Amygdala (tissue), 56 donors: ENCODE data around the gene RPF1.
"Not testable (repeated sequence)": the region's sequence is repeated elsewhere in the genome, so short reads cannot be mapped to it uniquely, and the experiment has no call there.

Experiments used
- DNase-seq, 56 donors: peaks; one replicate each; lab custom pipeline; 2025; lab: John Stamatoyannopoulos, UW

RPF1 gene

GRCh38 chr1:84478876-84479868, at the start of gene RPF1:
Gene RPF1, plus strand, starts transcription at chr1:84479266. Its CDS starts 16 bp downstream, at chr1:84479282.
- peak in 55 of 56 donors; percentile 1 to 85 (median 62) for DNase-seq

DNA sequence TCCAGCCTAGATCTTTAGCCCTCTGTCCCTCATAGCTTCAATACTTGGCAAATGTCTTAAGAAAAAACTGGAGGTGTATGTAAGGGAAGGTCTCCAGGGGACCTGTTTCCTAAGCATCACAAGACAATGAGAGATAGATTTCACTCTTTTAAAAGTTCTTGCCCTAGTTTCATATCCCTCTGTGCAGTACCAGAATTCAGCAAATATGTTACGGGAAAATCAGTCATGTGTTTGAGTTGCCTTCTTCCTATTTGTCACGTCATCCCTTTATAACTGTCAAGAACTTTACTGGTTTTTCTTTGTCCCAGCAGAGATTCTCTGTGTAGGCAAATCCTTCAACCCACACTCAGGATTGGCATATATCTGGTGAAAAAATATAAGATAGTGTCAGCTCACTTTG, 48.5 kb upstream of the RPF1 start:
- DNase-seq, result no peak

GRCh38 chr1:84433258-84434080, 45.6 kb upstream of the RPF1 start:
- peak in 38 of 56 donors; percentile 2 to 80 (median 20) for DNase-seq

DNA sequence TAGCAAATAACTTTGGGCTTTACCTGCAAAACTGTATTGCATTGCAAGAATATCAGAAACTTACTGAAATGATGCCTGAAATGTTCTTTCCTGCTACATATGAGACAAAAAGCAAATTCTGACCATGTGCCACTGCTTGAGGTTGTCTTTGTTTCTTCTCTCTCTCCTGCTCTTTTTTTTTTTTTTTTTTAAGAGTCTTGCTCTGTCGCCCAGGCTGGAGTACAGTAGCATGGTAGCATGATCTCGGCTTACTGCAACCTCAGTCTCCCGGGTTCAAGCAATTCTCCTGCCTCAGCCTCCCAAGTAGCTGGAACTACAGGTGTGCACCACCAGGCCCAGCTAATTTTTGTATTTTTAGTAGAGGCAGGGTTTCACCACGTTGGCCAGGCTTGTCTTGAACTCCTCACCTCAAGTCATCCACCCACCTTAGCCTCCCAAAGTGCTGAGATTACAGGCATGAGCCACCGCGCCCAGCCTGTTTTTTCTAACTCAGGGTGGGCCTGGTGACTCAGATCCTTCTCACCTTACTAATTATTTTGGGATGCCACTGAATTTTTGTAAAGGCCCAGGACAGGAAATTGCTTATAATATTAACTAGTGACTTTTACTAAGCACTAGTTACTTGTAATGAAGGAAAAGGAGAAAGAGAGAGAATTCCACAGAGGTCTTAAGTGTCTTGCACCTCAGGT, 44.8 kb upstream of the RPF1 start:
- no peak for DNase-seq

DNA sequence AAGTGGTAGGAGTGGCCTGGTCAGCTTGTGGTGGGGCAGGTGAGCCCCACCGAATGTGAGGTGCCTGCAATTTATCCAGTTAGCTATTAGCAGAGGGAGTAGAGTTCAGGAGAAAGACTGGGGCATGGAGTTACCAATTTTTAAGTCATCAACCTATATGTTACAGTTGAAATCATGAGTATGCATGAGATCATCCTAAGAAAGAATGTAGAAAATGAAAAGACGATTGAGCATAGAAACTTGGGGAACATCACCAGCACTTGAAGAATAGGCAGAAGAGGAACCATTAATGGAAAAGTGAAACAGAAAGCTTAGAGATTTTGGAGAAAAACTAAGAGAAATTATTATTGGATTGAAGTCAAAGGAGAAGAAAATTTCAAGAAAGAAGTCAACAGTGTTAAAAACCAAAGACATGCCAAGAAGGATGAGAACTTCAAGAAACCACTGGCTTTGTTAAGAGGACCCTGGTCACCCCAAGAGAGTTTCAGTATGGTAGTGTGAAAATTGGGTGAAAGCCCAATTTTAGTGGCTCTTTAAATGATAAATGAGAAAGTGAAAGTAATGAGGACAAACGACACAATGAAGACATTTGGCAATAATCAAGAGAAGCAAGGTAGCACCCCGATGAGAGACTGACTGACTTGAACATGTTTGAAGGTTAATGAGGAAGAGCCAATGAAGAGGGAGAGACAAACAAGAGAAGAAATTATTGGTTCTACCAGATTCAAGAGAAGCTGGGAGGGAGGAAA, 44.1 kb upstream of the RPF1 start:
- DNase-seq, result no peak

- peak in 8 of 56 donors; percentile 4 to 51 (median 6) for DNase-seq
Measured at GRCh38 chr1:84436876-84437655, 42.0 kb upstream of the RPF1 start.

- DNase-seq, result no peak
Measured at GRCh38 chr1:84442256-84442655, 36.8 kb upstream of the RPF1 start.

DNA sequence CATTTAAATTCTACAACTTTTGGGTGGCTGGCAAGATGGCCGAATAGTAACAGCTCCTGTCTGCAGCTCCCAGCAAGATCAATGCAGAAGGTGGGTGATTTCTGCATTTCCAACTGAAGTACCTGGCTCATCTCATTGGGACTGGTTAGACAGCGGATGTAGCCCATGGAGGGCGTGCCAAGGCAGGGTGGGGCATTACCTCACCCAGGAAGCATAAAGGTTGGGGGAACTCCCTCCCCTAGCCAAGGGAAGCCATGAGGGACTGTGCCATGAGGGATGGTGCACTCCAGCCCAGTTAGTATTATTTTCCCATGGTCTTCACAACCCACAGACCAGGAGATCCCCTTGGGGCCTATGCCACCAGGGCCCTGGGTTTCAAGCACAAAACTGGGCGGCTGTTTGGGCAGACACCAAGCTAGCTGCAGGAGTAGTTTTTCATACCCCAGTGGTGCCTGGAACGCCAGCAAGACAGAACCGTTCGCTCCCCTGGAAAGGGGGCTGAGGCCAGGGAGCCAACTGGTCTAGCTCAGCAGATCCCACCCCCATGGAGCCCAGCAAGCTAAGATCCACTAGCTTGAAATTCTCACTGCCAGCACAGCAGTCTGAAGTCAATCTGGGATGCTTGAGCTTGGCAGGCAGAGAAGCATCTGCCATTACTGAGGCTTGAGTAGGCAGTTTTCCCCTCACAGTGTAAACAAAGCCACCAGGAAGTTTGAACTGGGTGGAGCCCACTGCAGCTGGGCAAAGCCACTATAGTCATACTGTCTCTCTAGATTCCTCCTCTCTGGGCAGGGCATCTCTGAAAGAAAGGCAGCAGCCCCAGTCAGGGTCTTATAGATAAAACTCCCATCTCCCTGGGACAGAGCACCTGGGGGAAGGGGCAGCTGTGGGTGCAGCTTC, 36.1 kb upstream of the RPF1 start:
- DNase-seq, result not testable (repeated sequence)

DNA sequence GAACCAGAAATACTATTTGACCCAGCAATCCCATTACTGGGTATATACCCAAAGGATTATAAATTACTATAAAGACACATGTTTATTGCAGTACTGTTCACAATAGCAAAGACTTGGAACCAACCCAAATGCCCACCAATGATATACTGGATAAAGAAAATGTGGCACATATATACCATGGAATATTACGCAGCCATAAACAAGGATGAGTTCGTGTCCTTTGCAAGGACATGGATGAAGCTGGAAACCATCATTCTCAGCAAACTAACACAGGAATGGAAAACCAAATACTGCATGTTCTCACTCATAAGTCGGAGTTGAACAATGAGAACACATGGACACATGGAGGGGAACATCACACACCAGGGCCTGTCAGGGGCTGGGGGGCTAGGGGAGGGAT, 30.4 kb upstream of the RPF1 start:
- DNase-seq, result not testable (repeated sequence)

DNA sequence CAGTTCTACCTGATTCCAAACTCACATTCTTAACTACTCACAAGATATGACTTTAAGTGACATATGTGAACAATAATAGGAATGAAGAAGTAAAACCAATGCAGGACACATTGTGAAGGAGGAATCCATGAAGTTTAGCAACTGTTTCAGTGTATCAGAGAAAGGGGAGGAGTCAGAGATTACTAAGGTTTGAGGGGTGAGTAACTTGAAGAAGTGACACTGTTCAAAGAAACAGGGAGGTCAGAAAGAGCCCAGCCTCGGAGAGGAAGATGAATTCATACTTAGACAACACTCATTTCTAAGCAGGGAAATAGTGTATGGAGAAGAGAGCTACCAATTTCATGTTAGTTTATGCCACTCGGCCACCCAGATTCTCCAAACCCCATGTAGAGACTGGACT, 28.2 kb upstream of the RPF1 start:
- no peak for DNase-seq

DNA sequence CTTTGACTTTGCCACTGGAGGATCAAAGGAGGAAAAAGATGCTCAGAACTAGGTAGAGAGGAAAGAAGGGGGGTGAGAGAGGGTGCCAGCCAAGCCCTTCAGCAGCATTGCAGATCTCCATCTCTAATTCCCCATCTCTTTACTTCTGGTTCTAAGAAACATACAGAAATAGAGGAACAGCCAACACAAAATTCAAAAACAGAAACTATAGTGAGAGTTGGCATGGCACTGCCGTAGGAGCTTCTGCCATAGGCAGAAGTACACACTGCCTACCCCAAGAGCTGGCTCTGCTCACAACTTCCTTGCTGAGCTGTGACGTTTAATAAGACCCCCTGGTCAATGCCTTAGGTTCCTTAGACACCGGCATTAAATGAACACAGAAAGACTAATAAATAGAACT, 26.6 kb upstream of the RPF1 start:
- DNase-seq, result no peak

GRCh38 chr1:84462118-84462517, 16.9 kb upstream of the RPF1 start:
- DNase-seq, result no peak

DNA sequence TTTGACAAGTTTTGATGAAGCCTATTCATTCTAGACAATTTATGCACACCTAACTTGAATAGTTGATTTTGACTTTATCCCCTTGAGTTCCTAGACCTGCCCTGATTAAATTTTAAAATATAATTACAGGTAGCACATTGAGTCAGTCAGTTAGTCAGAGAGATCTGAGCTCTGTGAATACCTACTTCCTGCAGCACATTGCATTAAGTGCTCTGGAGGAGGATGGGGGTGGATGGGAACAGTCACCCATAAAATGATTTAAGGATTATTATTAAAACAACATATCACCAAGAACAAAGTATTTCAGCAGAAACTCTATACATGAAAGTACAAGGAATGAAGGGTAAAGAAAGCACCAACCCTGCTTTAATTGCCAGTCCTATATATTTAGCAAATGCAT, 11.8 kb upstream of the RPF1 start:
- no peak for DNase-seq

GRCh38 chr1:84476225-84476624, 2.8 kb upstream of the RPF1 start:
- DNase-seq, result no peak

DNA sequence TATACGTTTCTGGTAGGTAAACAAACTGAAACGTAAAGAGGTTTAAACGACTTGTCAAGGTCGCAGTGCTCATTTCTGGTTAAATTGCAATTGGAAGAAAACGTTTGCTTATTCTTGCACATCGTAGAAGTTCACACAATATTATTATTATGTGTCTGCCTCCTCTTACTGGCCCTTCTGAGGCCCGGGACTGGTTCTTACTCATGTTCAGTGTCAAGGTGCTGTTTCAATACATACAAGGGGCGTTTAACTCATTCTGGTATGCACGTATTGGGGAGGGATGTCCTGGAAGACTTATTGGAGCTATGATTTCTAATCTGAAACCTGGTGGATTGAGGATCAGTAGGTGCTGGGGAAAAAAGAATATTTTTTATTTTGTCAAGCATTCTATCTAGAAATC, 932 bp downstream of the RPF1 start:
- no peak for DNase-seq

DNA sequence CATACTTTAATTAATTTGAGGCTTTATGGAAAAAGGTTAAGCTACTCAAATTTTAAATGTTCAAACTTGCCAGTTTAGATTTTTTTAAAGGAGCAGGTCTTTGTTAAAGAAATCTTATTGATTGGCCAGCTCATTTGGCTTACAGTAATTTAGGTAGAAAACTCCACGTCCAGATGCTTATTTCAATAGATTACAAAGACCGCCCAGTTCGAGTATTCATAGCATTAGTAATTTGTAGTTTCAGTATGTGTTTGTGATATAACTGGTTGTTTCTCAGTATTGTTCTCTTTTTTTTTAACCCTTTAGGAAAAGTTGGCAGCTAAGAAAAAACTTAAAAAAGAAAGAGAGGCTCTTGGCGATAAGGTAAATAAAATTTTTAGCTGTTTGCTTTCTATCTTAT, 1.6 kb downstream of the RPF1 start:
- no peak for DNase-seq

- no peak for DNase-seq
Measured at GRCh38 chr1:84481317-84481716, 2.3 kb downstream of the RPF1 start.

GRCh38 chr1:84488107-84488506, 9.0 kb downstream of the RPF1 start:
- no peak for DNase-seq
